GM19238 (cell line): ENCODE measurements around the gene PRPF31.
"Not testable (repeated sequence)": the region's sequence is repeated elsewhere in the genome, so short reads cannot be mapped to it uniquely, and the experiment has no call there.

Experiments
- DNase-seq: peaks from one replicate; pipeline ENCODE4 v3.0.0; 2011; ENCODE audit warnings: low spot score; ENCODE audit not compliant: insufficient read length

PRPF31 gene

GRCh38 chr19:54162241-54162805 lies 46.8 kb downstream of the PRPF31 start:
- DNase-seq, result peak; percentile 64

- DNase-seq, result no peak
These were observed 47.3 kb downstream of the PRPF31 start for GRCh38 chr19:54162884-54163283.

- DNase-seq, result no peak
These were observed 49.0 kb downstream of the PRPF31 start for GRCh38 chr19:54164369-54165068.

GRCh38 chr19:54165222-54165621 lies 49.7 kb downstream of the PRPF31 start:
- no peak for DNase-seq

GRCh38 chr19:54168174-54168917 lies 52.8 kb downstream of the PRPF31 start:
- peak; percentile 92 for DNase-seq

GRCh38 chr19:54169149-54169740 lies 53.7 kb downstream of the PRPF31 start:
- no peak for DNase-seq

- not testable (repeated sequence) for DNase-seq
These were observed 56.3 kb downstream of the PRPF31 start for GRCh38 chr19:54171736-54172431.

GRCh38 chr19:54172471-54173358 lies 57.2 kb downstream of the PRPF31 start, which contains the start of gene TMC4:
TMC4 (minus strand) TSS chr19:54173160; CDS start chr19:54173117, 43 bp downstream.
- DNase-seq, result no peak

- no peak for DNase-seq
These were observed 57.8 kb downstream of the PRPF31 start for GRCh38 chr19:54173359-54173699.

- no peak for DNase-seq
These were observed 58.6 kb downstream of the PRPF31 start for GRCh38 chr19:54173951-54174834.

- DNase-seq, result no peak
These were observed 63.2 kb downstream of the PRPF31 start for GRCh38 chr19:54178581-54179261.

GRCh38 chr19:54179262-54179852 lies 63.8 kb downstream of the PRPF31 start:
- no peak for DNase-seq

- no peak for DNase-seq
These were observed 64.4 kb downstream of the PRPF31 start for GRCh38 chr19:54179921-54180461.

GRCh38 chr19:54180691-54181091 lies 65.1 kb downstream of the PRPF31 start:
- no peak for DNase-seq
